Measurements from ENCODE around the gene PAWR.

DNA sequence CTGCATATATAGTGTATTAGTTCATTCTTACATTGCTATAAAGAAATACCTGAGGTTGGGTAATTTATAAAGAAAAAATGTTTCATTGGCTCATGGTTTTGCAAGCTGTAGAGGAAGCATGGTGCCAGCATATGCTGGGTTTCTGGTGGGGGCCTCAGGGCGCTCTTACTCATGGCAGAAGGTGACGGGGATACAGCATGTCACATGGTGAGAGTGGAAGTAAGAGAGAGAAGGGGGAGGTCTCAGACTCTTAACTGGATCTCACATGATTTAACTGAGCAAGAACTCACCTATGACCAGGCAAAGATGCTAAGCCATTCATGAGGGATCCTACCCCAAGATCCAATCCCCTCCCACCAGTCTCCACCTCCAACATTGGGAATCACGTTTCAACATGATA, 15.9 kb upstream of the PAWR start:
- TF ChIP-seq HDAC2 (IDR thresholded peaks at IDR 0.05) = no peak
- TF ChIP-seq, protein P1, sequence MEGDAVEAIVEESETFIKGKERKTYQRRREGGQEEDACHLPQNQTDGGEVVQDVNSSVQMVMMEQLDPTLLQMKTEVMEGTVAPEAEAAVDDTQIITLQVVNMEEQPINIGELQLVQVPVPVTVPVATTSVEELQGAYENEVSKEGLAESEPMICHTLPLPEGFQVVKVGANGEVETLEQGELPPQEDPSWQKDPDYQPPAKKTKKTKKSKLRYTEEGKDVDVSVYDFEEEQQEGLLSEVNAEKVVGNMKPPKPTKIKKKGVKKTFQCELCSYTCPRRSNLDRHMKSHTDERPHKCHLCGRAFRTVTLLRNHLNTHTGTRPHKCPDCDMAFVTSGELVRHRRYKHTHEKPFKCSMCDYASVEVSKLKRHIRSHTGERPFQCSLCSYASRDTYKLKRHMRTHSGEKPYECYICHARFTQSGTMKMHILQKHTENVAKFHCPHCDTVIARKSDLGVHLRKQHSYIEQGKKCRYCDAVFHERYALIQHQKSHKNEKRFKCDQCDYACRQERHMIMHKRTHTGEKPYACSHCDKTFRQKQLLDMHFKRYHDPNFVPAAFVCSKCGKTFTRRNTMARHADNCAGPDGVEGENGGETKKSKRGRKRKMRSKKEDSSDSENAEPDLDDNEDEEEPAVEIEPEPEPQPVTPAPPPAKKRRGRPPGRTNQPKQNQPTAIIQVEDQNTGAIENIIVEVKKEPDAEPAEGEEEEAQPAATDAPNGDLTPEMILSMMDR (IDR thresholded peaks at IDR 0.05 in 2 of 3, conservative IDR thresholded peaks at IDR 0.05 in 1 of 3; ENCODE audit: control insufficient read depth in 2 of 3, extremely low read depth in 1 of 3, insufficient read depth in 1 of 3, low read depth in 3 of 3, low read length in 3 of 3) = no peak
- no peak for TF ChIP-seq POLR2A (IDR thresholded peaks at IDR 0.05; ENCODE audit: low read depth, low read length)
- no peak for TF ChIP-seq RFX5 (IDR thresholded peaks at IDR 0.05; ENCODE audit: low read depth, low read length)
- no peak for TF ChIP-seq YBX1 (IDR thresholded peaks at IDR 0.05)
- TF ChIP-seq SMC3 (IDR thresholded peaks at IDR 0.05; ENCODE audit: borderline replicate concordance, low read length) = no peak
- TF ChIP-seq ZNF384 (IDR thresholded peaks at IDR 0.05; ENCODE audit: borderline replicate concordance, low read depth, low read length) = no peak
- no peak for TF ChIP-seq TCF3 (IDR thresholded peaks at IDR 0.05; ENCODE audit: borderline replicate concordance, insufficient read depth, low read depth, low read length)
- no peak for TF ChIP-seq ESRRA (IDR thresholded peaks at IDR 0.05; ENCODE audit: low read length)
- TF ChIP-seq TCF12 (IDR thresholded peaks at IDR 0.05; ENCODE audit: low read depth, low read length) = no peak
- TF ChIP-seq ZZZ3 (IDR thresholded peaks at IDR 0.05; ENCODE audit: control insufficient read depth, insufficient read length, low read depth) = no peak
- no peak for TF ChIP-seq EZH2 (IDR thresholded peaks at IDR 0.05; ENCODE audit: borderline replicate concordance, control insufficient read depth, low read depth, low read length)
